K562 (cell line): ENCODE results near the gene CACNA1C. TPM values are rescaled to one million over a fixed set of nuclear protein-coding genes. Genes with fewer than 3 reads are reported as not detected.
A peak's percentile ranks its signal among the peaks of the same experiment; 100 is the strongest.

Experiments
- BRD9 ChIP-seq: fragments of 450-650 bp; IDR thresholded peaks from 2 replicates; pipeline ENCODE4 v1.6.1; 2018; ENCODE audit warnings: low read depth; ENCODE audit not compliant: partially characterized antibody
- DPF2 ChIP-seq: fragments of 450-650 bp; IDR thresholded peaks from 2 replicates; pipeline ENCODE4 v1.6.1; 2016
- GATA2 ChIP-seq: sonication (generic); formaldehyde crosslinking; IDR thresholded peaks from 2 replicates; pipeline ENCODE4 v1.4.0; 2020; ENCODE audit warnings: mild to moderate bottlenecking, missing genetic modification reagents
- HDAC8 ChIP-seq: fragments of 450-650 bp; IDR thresholded peaks from 2 replicates; pipeline ENCODE4 v1.6.1; 2016; ENCODE audit warnings: mild to moderate bottlenecking, missing genetic modification characterization, moderate library complexity, missing compliant biosample characterization
- KLF16 ChIP-seq: IDR thresholded peaks from 2 replicates; pipeline ENCODE4 v1.6.1; 2016; ENCODE audit warnings: antibody characterized with exemption
- LARP7 ChIP-seq: fragments of 450-650 bp; IDR thresholded peaks from 2 replicates; pipeline ENCODE4 v1.6.1; 2016
- LCOR ChIP-seq: sonication (generic); formaldehyde crosslinking; IDR thresholded peaks from 2 replicates; pipeline ENCODE4 v1.8.0; 2022; ENCODE audit warnings: mild to moderate bottlenecking, missing genetic modification reagents
- MCM5 ChIP-seq: fragments of 450-650 bp; IDR thresholded peaks from 2 replicates; pipeline ENCODE4 v1.6.1; 2016; ENCODE audit warnings: low read depth
- MTF1 ChIP-seq: fragments of 250-450 bp; sonication (Bioruptor Pico); IDR thresholded peaks from 2 replicates; pipeline ENCODE4 v1.9.0; 2021; ENCODE audit warnings: moderate library complexity, mild to moderate bottlenecking, inconsistent platforms, borderline replicate concordance
- NEUROD1 ChIP-seq: fragments of 150-350 bp; IDR thresholded peaks from 2 replicates; pipeline ENCODE4 v1.6.1; 2014; ENCODE audit warnings: borderline replicate concordance, low read length, low read depth; ENCODE audit not compliant: partially characterized antibody
- NFXL1 ChIP-seq: fragments of 450-650 bp; formaldehyde crosslinking; IDR thresholded peaks from 2 replicates; pipeline ENCODE4 v1.4.0; 2021; ENCODE audit warnings: mild to moderate bottlenecking
- NONO ChIP-seq, 2 experiments: fragments of 200-400 bp in 1 of 2; fragments of 450-650 bp in 1 of 2; formaldehyde crosslinking in 1 of 2; IDR thresholded peaks; 2 replicates each; pipeline ENCODE4 v1.6.1; 2017; ENCODE audit warnings: low read depth in 2 of 2, mild to moderate bottlenecking in 2 of 2, moderate library complexity in 2 of 2, low read length in 1 of 2
- POLR2AphosphoS2 ChIP-seq: IDR thresholded peaks from 2 replicates; pipeline ENCODE4 v1.6.1; 2012; ENCODE audit warnings: low read length, improper control_type of control experiment
- SMARCB1 ChIP-seq: IDR thresholded peaks from 2 replicates; pipeline ENCODE4 v1.6.1; 2011; ENCODE audit warnings: improper control_type of control experiment, low read depth; ENCODE audit not compliant: insufficient read length
- SRSF3 ChIP-seq: fragments of 200-400 bp; formaldehyde crosslinking; IDR thresholded peaks from 2 replicates; pipeline ENCODE4 v1.6.1; 2016; ENCODE audit warnings: mild to moderate bottlenecking, low read length, moderate library complexity; ENCODE audit not compliant: insufficient read depth
- TARDBP ChIP-seq: fragments of 450-650 bp; IDR thresholded peaks from 2 replicates; pipeline ENCODE4 v1.6.1; 2016
- TEAD1 ChIP-seq, 2 experiments: fragments of 450-650 bp in 1 of 2; sonication (generic) in 1 of 2; formaldehyde crosslinking; IDR thresholded peaks; 2 replicates each; pipeline versions ENCODE4 v1.4.0 to v1.8.0; 2020 to 2022; ENCODE audit warnings: mild to moderate bottlenecking in 2 of 2, missing genetic modification reagents in 1 of 2
- ZC3H8 ChIP-seq: fragments of 450-650 bp; IDR thresholded peaks from 2 replicates; pipeline ENCODE4 v1.6.1; 2017
- ZNF232 ChIP-seq: sonication (generic); formaldehyde crosslinking; IDR thresholded peaks from 2 replicates; pipeline ENCODE4 v1.8.0; 2022; ENCODE audit warnings: mild to moderate bottlenecking, missing genetic modification reagents
- ZNF316 ChIP-seq: fragments of 450-650 bp; IDR thresholded peaks from 2 replicates; pipeline ENCODE4 v1.6.1; 2016
- polyA plus RNA-seq, 8 experiments: library from polyadenylated mRNA; depleted of rRNA in 4 of 8; stranded (reverse) in 5 of 8; unstranded in 3 of 8; fragments of >200 nt; fragmentation: Nextera tagmentation in 2 of 8; fragmentation: Illumina TruSeq in 1 of 8; extraction: Ambion mirVana in 2 of 8; extraction: Trizol in 1 of 8; gene quantifications; 2 replicates each; pipeline versions ENCODE4 v1.2.1 to v1.2.3, GENCODE V29; 2011 to 2014; ENCODE audit warnings: inconsistent platforms in 1 of 8, missing spikeins in 1 of 8
- total RNA-seq, 7 experiments: library from RNA; depleted of rRNA in 6 of 7; stranded (reverse); fragments of >200 nt in 6 of 7; fragmentation: Illumina TruSeq in 2 of 7; extraction: Trizol in 2 of 7; gene quantifications; 2 replicates each; pipeline versions ENCODE4 v1.2.1 to v1.2.3, GENCODE V29; 2011 to 2021; ENCODE audit warnings: low replicate concordance in 1 of 7
- TF ChIP-seq, protein P1 (sequence below): fragments of 250-450 bp; sonication (Bioruptor Pico); IDR thresholded peaks from 2 replicates; pipeline ENCODE4 v1.4.0; 2020; ENCODE audit warnings: mild to moderate bottlenecking, moderate library complexity
- TF ChIP-seq, protein P2 (sequence below): fragments of 250-450 bp; sonication (Bioruptor Pico); IDR thresholded peaks from 2 replicates; pipeline ENCODE4 v1.5.0; 2021
- TF ChIP-seq, protein P3 (sequence below): fragments of 250-450 bp; sonication (Bioruptor Pico); IDR thresholded peaks from 2 replicates; pipeline ENCODE4 v1.8.0; 2022; ENCODE audit warnings: inconsistent platforms, mild to moderate bottlenecking, moderate library complexity, borderline replicate concordance
- TF ChIP-seq, protein P4 (sequence below): fragments of 450-650 bp; formaldehyde crosslinking; IDR thresholded peaks from 2 replicates; pipeline ENCODE4 v1.4.0; 2022; ENCODE audit warnings: missing genetic modification characterization

Gene CACNA1C
- total and polyA plus RNA-seq, 9 of the 15 experiments (the other 6 are each of a cell fraction or from before 2014, with no cell fraction given), result not detected

DNA sequence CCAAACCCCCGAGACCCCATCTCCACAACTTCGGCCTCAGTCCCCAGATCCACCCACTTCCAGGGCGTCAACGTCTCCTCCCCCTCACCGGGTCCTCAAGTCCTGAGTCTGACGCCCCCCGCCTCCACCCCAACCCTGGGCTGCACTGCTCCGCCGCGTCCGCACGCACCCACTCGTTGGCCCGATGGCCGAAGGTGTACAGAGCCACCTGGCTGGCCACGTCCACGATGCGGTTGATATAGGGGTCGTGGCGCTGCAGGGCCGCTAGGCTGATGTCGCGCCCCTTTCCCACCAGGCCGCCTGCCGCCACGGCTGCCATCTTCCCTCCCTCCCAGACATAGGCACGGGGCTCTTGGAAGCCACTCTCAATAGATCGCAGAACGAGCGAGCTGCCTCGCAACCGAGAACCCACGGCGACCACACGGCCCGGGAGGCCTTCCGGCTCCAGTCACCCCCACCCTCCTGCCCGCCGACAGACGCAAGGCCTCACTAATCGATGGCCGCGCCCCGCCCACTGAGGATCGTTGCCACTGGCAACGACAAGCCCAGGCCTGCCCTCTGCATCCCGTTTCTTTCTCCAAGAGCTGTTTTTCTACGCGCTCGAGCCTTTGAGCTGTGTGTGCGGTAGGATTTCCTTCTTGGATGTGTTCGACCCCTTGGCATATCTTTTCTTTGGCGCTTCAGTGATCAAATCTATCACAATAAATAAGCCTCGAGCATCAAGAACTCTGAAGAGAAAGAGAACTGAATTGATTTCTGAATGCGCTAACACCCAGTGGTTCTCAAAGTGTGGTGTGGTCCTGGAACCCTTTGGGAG lies 48.5 kb upstream of the CACNA1C start, which contains the start of gene DCP1B (continued):
- no peak for TF ChIP-seq GATA2
- no peak for TF ChIP-seq ZNF316
- TF ChIP-seq, protein P1, sequence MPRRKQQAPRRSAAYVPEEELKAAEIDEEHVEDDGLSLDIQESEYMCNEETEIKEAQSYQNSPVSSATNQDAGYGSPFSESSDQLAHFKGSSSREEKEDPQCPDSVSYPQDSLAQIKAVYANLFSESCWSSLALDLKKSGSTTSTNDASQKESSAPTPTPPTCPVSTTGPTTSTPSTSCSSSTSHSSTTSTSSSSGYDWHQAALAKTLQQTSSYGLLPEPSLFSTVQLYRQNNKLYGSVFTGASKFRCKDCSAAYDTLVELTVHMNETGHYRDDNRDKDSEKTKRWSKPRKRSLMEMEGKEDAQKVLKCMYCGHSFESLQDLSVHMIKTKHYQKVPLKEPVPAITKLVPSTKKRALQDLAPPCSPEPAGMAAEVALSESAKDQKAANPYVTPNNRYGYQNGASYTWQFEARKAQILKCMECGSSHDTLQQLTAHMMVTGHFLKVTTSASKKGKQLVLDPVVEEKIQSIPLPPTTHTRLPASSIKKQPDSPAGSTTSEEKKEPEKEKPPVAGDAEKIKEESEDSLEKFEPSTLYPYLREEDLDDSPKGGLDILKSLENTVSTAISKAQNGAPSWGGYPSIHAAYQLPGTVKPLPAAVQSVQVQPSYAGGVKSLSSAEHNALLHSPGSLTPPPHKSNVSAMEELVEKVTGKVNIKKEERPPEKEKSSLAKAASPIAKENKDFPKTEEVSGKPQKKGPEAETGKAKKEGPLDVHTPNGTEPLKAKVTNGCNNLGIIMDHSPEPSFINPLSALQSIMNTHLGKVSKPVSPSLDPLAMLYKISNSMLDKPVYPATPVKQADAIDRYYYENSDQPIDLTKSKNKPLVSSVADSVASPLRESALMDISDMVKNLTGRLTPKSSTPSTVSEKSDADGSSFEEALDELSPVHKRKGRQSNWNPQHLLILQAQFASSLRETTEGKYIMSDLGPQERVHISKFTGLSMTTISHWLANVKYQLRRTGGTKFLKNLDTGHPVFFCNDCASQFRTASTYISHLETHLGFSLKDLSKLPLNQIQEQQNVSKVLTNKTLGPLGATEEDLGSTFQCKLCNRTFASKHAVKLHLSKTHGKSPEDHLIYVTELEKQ (CRISPR knock-in tag), result no peak
- no peak for TF ChIP-seq TEAD1 (CRISPR knock-in tag; IDR thresholded peaks at IDR 0.05)
- no peak for TF ChIP-seq POLR2AphosphoS2
- TF ChIP-seq, protein P2, sequence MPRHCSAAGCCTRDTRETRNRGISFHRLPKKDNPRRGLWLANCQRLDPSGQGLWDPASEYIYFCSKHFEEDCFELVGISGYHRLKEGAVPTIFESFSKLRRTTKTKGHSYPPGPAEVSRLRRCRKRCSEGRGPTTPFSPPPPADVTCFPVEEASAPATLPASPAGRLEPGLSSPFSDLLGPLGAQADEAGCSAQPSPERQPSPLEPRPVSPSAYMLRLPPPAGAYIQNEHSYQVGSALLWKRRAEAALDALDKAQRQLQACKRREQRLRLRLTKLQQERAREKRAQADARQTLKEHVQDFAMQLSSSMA (CRISPR knock-in tag), result no peak
- TF ChIP-seq KLF16, result no peak
- TF ChIP-seq BRD9, result no peak
- TF ChIP-seq SMARCB1, result no peak
- no peak for TF ChIP-seq ZC3H8
- TF ChIP-seq LARP7, result no peak
- no peak for TF ChIP-seq NONO (IDR thresholded peaks at IDR 0.05; ENCODE audit: low read depth in 2 of 2, low read length in 1 of 2)
- TF ChIP-seq MCM5, result no peak
- no peak for TF ChIP-seq SRSF3
- no peak for TF ChIP-seq ZNF232
- no peak for TF ChIP-seq HDAC8 (tag)
- TF ChIP-seq, protein P3, sequence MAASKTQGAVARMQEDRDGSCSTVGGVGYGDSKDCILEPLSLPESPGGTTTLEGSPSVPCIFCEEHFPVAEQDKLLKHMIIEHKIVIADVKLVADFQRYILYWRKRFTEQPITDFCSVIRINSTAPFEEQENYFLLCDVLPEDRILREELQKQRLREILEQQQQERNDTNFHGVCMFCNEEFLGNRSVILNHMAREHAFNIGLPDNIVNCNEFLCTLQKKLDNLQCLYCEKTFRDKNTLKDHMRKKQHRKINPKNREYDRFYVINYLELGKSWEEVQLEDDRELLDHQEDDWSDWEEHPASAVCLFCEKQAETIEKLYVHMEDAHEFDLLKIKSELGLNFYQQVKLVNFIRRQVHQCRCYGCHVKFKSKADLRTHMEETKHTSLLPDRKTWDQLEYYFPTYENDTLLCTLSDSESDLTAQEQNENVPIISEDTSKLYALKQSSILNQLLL (CRISPR knock-in tag), result no peak
- peak; percentile 61; the same call in 1 of the 2 replicates for TF ChIP-seq TARDBP
- peak; percentile 26; the same call in 1 of the 2 replicates for TF ChIP-seq DPF2
- no peak for TF ChIP-seq MTF1
- TF ChIP-seq, protein P4, sequence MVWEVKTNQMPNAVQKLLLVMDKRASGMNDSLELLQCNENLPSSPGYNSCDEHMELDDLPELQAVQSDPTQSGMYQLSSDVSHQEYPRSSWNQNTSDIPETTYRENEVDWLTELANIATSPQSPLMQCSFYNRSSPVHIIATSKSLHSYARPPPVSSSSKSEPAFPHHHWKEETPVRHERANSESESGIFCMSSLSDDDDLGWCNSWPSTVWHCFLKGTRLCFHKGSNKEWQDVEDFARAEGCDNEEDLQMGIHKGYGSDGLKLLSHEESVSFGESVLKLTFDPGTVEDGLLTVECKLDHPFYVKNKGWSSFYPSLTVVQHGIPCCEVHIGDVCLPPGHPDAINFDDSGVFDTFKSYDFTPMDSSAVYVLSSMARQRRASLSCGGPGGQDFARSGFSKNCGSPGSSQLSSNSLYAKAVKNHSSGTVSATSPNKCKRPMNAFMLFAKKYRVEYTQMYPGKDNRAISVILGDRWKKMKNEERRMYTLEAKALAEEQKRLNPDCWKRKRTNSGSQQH (CRISPR knock-in tag), result no peak
- no peak for TF ChIP-seq LCOR (CRISPR knock-in tag)
- peak; percentile 87 for TF ChIP-seq NEUROD1
- TF ChIP-seq NFXL1 (CRISPR knock-in tag), result no peak
